NCI-H1436 treated with DMSO at 0.1 percent for 48 hours (cell line): ENCODE measurements around the gene TTC4.

Experiments
- DNase-seq: peaks from one replicate; lab custom pipeline; 2025; lab: John Stamatoyannopoulos, UW

Gene TTC4

GRCh38 chr1:54705153-54705552, 10.5 kb upstream of the TTC4 start:
- DNase-seq, result no peak

- no peak for DNase-seq
These were observed 9.2 kb upstream of the TTC4 start for GRCh38 chr1:54706419-54706818.

- DNase-seq, result no peak
These were observed 7.3 kb upstream of the TTC4 start for GRCh38 chr1:54708385-54708784.

GRCh38 chr1:54709547-54710292, 5.9 kb upstream of the TTC4 start:
- DNase-seq, result no peak

- no peak for DNase-seq
These were observed 5.2 kb upstream of the TTC4 start for GRCh38 chr1:54710434-54710833.

- no peak for DNase-seq
These were observed 4.8 kb upstream of the TTC4 start for GRCh38 chr1:54710841-54711240.

GRCh38 chr1:54711536-54711935, 4.1 kb upstream of the TTC4 start:
- DNase-seq, result no peak

GRCh38 chr1:54714881-54715492, 674 bp upstream of the TTC4 start:
- no peak for DNase-seq

GRCh38 chr1:54716299-54717047, 812 bp downstream of the TTC4 start:
- DNase-seq, result no peak

GRCh38 chr1:54721719-54722118, 6.1 kb downstream of the TTC4 start:
- DNase-seq, result no peak

- DNase-seq, result no peak
These were observed 8.3 kb downstream of the TTC4 start for GRCh38 chr1:54723985-54724384.

- no peak for DNase-seq
These were observed 9.1 kb downstream of the TTC4 start for GRCh38 chr1:54724771-54725170.

GRCh38 chr1:54728027-54728426, 12.4 kb downstream of the TTC4 start:
- DNase-seq, result no peak

GRCh38 chr1:54736685-54737084, 21.0 kb downstream of the TTC4 start:
- DNase-seq, result no peak

- no peak for DNase-seq
These were observed 22.6 kb downstream of the TTC4 start for GRCh38 chr1:54738244-54738643.

- DNase-seq, result no peak
These were observed 25.9 kb downstream of the TTC4 start for GRCh38 chr1:54741531-54741930.

- DNase-seq, result no peak
These were observed 26.6 kb downstream of the TTC4 start for GRCh38 chr1:54742282-54742681.

- DNase-seq, result no peak
These were observed 28.0 kb downstream of the TTC4 start for GRCh38 chr1:54743416-54744226.

- DNase-seq, result no peak
These were observed 29.0 kb downstream of the TTC4 start for GRCh38 chr1:54744696-54745095.

GRCh38 chr1:54745274-54745673, 29.6 kb downstream of the TTC4 start:
- no peak for DNase-seq

GRCh38 chr1:54745864-54746263, 30.2 kb downstream of the TTC4 start:
- DNase-seq, result no peak

GRCh38 chr1:54748094-54748835, 32.6 kb downstream of the TTC4 start:
- DNase-seq, result no peak
